Glutamatergic neuron (in vitro differentiated cells): ENCODE results near the gene CLEC6A. TPM values are rescaled to one million over a fixed set of nuclear protein-coding genes. Genes with fewer than 3 reads are reported as not detected.

Source experiments
- DNase-seq: peaks from one replicate; pipeline ENCODE4 v3.0.0; 2022
- H3K27ac Mint-ChIP-seq: one replicate; pipeline ENCODE4 v1.8.0; 2020; ENCODE audit warnings: mild to moderate bottlenecking, mixed read lengths, inconsistent platforms; ENCODE audit not compliant: unreplicated experiment
- H3K27me3 Mint-ChIP-seq: one replicate; pipeline ENCODE4 v1.8.0; 2020; ENCODE audit warnings: mild to moderate bottlenecking, moderate library complexity, mixed read lengths, inconsistent platforms; ENCODE audit not compliant: unreplicated experiment
- H3K36me3 Mint-ChIP-seq: one replicate; pipeline ENCODE4 v1.8.0; 2020; ENCODE audit warnings: mild to moderate bottlenecking, mixed read lengths, inconsistent platforms; ENCODE audit not compliant: unreplicated experiment
- H3K4me1 Mint-ChIP-seq: one replicate; pipeline ENCODE4 v1.8.0; 2020; ENCODE audit warnings: mild to moderate bottlenecking, low read depth, mixed read lengths, inconsistent platforms; ENCODE audit not compliant: unreplicated experiment
- H3K4me3 Mint-ChIP-seq: one replicate; pipeline ENCODE4 v1.8.0; 2020; ENCODE audit warnings: mild to moderate bottlenecking, mixed read lengths, inconsistent platforms; ENCODE audit not compliant: unreplicated experiment
- H3K9me3 Mint-ChIP-seq: one replicate; pipeline ENCODE4 v1.8.0; 2020; ENCODE audit warnings: mild to moderate bottlenecking, moderate library complexity, mixed read lengths, inconsistent platforms; ENCODE audit not compliant: unreplicated experiment
- total RNA-seq: library from RNA; stranded (reverse); fragmentation: NEBNext Ultra II Directional; extraction: Animal tissue kit (Norgen Biotek cat#: 25700); gene quantifications from one replicate; pipeline ENCODE4 v1.2.1, GENCODE V29; 2021; ENCODE audit not compliant: unreplicated experiment
- TF ChIP-seq, protein P1 (sequence below): fragments of 200-600 bp; sonication (generic); IDR thresholded peaks from one replicate; pipeline ENCODE4 v1.5.0; 2021; ENCODE audit not compliant: partially characterized antibody, unreplicated experiment

The CLEC6A gene
- total RNA-seq, 1 donor from 2014 or later: not detected

GRCh38 chr12:8446642-8447547 lies 8.9 kb upstream of the CLEC6A start:
- Mint-ChIP-seq H3K4me1 (no peaks in the 10 kb centered on the region), H3K36me3 (no peaks in the 10 kb centered on the region), H3K27me3 (no peaks in the 10 kb centered on the region), H3K9me3 (no peaks in the 10 kb centered on the region), H3K27ac (no peak overlapping the region), H3K4me3 (no peak overlapping the region)
- DNase-seq: no peak
- TF ChIP-seq, protein P1, sequence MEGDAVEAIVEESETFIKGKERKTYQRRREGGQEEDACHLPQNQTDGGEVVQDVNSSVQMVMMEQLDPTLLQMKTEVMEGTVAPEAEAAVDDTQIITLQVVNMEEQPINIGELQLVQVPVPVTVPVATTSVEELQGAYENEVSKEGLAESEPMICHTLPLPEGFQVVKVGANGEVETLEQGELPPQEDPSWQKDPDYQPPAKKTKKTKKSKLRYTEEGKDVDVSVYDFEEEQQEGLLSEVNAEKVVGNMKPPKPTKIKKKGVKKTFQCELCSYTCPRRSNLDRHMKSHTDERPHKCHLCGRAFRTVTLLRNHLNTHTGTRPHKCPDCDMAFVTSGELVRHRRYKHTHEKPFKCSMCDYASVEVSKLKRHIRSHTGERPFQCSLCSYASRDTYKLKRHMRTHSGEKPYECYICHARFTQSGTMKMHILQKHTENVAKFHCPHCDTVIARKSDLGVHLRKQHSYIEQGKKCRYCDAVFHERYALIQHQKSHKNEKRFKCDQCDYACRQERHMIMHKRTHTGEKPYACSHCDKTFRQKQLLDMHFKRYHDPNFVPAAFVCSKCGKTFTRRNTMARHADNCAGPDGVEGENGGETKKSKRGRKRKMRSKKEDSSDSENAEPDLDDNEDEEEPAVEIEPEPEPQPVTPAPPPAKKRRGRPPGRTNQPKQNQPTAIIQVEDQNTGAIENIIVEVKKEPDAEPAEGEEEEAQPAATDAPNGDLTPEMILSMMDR: no peak

DNA sequence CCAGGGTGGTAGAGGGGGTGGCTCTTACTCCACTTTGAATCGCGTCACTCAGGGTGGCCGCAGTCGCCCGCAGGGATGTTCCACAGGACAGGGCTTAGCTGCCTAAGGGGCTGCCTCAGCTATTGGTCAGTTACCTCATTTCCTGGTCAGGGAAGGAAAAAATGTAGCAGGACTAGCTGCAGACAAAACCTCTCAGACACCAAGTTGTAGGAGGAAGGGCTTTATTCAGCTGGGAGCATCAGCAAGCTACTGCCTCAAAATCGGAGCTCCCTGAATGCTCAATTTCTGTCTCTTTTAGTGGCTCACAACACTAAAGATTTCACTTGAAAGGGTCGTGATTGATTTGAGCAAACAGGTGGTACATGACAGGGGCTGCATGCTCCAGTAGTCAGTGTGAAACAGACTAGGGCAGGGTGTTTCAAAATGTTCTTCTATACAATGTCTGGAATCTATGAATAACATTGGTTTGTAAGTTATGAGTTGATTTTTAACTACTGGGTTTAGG lies 6.4 kb upstream of the CLEC6A start:
- no peak overlapping the region for H3K27ac Mint-ChIP-seq
- H3K27me3 Mint-ChIP-seq: no peaks in the 10 kb centered on the region
- DNase-seq: no peak
- TF ChIP-seq, protein P1: no peak
- no peak overlapping the region for H3K4me3 Mint-ChIP-seq
- no peaks in the 10 kb centered on the region for H3K36me3 Mint-ChIP-seq
- H3K9me3 Mint-ChIP-seq: no peaks in the 10 kb centered on the region
- no peaks in the 10 kb centered on the region for H3K4me1 Mint-ChIP-seq

DNA sequence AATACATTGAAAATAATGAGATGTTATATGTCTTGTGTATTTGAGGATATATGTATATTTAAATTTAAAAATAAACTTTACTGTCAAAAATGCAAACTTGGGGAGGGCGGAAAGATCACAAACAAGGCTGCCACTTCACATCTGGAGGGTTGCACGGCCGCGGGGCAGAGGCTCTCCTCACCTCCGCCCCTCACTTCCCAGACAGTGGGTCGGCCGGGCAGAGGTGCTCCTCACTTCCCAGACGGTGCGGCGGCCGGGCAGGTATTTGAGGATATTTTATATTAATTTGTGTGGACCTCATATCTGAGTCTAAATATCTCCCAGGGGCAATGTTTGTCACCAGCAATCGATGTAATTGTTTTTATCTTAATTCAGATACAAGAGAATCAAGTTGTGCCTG lies 3.7 kb upstream of the CLEC6A start:
- Mint-ChIP-seq H3K4me3 (no peak overlapping the region), H3K9me3 (no peaks in the 10 kb centered on the region), H3K4me1 (no peaks in the 10 kb centered on the region), H3K27ac (no peak overlapping the region), H3K27me3 (no peaks in the 10 kb centered on the region), H3K36me3 (no peaks in the 10 kb centered on the region)
- DNase-seq: no peak
- TF ChIP-seq, protein P1: no peak

DNA sequence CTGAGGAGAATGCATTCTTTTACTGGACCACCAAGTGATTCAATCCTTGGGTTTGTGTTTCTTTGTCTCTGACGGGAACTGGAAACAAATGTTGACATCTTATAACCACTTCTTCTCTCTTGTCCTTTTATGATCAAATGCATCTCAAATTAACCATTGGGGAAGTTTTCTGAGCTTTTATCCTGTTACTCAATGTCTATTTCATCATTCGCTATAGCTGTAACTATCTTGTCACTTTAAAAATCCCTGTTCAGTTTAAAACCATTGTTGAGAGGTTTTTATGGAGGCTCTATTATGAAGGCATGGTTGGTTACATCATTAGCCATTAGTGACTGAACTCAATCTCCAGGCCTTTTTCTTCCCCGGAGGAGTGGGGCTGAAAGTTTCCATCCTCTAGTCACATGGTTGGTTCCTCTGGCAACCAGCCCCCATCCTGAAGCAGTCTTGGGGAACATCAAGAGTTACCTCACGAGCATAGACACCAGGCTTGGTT lies 2.7 kb upstream of the CLEC6A start:
- Mint-ChIP-seq H3K9me3 (no peaks in the 10 kb centered on the region), H3K4me3 (no peak overlapping the region), H3K27me3 (no peaks in the 10 kb centered on the region), H3K27ac (no peak overlapping the region), H3K36me3 (no peaks in the 10 kb centered on the region), H3K4me1 (no peaks in the 10 kb centered on the region)
- no peak for DNase-seq
- TF ChIP-seq, protein P1: no peak

DNA sequence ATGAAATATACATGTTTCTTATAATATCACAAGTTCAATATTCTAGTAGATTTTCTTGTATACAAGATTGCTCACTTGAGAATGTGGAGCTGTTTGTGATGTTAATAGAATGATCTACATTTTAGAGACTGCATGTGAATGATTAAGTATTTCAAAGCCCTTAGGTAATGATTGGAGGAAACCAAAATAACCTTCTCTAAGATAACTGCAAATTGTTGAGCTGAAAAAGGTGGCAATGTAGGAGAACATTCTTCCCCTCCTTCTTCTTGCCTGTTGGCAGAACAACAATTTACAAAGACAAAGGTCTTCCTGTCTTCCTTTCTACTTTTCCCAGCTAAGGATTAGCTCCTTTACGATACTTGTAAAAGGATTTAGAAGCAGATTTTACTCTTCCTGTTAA lies 2.0 kb upstream of the CLEC6A start:
- Mint-ChIP-seq H3K36me3 (no peaks in the 10 kb centered on the region), H3K4me3 (no peak overlapping the region), H3K4me1 (no peaks in the 10 kb centered on the region), H3K27me3 (no peaks in the 10 kb centered on the region), H3K27ac (no peak overlapping the region), H3K9me3 (no peaks in the 10 kb centered on the region)
- DNase-seq: no peak
- TF ChIP-seq, protein P1: no peak
